Renal cortex interstitium (tissue), 11 donors: ENCODE results near the gene GLI1. TPM values are rescaled to one million over a fixed set of nuclear protein-coding genes. Genes with fewer than 3 reads are reported as not detected.
"Not testable (repeated sequence)": the region's sequence is repeated elsewhere in the genome, so short reads cannot be mapped to it uniquely, and the experiment has no call there.

Source experiments
- DNase-seq, 11 donors: peaks; one replicate each; pipeline ENCODE4 v3.0.0-alpha.2; 2013; ENCODE audit warnings: low read depth in 9 of 11, low spot score in 4 of 11; ENCODE audit errors: extremely low read depth in 1 of 11
- polyA plus RNA-seq, 3 donors: library from polyadenylated mRNA; unstranded; fragments of 120-200 nt; gene quantifications; one replicate each; pipeline ENCODE4 v1.2.1, GENCODE V29; 2013; ENCODE audit not compliant: insufficient read length in 3 of 3

Gene GLI1
- polyA plus RNA-seq, 3 donors, result 16.4 to 22.8 (median 20.3) TPM

DNA sequence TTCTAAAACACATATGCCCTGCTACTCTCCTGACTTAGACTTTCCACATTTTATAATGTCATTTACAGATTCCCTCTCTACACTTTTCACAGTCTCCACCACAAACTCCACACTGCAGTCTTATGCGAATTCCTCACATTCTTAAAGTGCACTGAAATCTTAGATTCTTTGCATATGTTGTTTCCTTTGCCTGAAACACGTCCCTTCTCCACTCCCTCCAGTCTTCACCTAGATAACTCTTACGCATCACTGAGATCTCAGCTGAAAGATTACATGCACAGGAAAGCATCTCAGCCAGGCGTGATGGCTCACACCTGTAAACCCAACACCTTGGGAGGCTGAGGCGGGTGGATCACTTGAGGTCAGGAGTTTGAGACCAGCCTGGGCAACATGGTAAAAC lies 23.9 kb downstream of the GLI1 start:
- no peak for DNase-seq

DNA sequence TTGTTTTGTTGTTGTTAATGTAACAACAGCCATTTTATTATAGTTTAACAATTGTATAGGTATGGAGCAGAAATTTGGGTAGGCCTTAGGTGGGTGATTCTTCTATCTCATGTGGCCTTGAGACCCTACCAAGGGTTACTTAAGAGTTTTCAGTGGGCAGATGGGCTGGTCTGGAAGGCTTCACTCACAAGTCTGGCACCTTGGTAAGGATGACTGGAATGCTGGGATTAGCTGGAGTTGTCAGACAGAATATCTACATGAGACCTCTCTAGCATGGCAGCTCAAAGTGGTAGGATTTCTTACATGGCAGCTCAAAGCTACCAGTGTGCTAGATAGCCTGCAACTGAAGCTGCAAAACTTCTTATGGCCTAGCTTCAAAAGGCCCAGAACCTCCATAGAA lies 26.1 kb downstream of the GLI1 start:
- no peak for DNase-seq

DNA sequence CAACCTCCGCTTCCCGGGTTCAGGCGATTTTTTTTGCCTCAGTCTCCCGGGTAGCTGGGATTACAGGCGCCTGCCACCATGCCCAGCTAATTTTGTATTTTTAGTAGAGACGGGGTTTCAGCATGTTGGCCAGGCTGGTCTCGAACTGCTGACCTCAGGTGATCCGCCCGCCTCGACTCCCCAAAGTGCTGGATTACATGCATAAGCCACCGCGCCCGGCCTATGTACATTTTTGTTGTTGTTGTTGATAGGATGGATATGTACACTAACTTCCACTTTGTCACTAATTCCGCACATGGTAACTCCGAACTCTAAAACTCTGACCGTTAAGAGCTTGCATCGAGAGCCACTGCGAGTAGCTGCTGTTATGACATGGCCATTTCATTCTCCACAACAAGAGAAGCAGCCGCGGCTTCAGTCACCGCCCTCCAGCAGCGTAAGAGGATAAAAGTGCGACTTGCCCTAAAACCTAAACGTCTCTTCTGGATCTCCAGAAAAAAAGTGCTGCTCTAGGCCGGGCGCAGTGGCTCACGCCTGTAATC lies 27.5 kb downstream of the GLI1 start:
- no peak for DNase-seq

DNA sequence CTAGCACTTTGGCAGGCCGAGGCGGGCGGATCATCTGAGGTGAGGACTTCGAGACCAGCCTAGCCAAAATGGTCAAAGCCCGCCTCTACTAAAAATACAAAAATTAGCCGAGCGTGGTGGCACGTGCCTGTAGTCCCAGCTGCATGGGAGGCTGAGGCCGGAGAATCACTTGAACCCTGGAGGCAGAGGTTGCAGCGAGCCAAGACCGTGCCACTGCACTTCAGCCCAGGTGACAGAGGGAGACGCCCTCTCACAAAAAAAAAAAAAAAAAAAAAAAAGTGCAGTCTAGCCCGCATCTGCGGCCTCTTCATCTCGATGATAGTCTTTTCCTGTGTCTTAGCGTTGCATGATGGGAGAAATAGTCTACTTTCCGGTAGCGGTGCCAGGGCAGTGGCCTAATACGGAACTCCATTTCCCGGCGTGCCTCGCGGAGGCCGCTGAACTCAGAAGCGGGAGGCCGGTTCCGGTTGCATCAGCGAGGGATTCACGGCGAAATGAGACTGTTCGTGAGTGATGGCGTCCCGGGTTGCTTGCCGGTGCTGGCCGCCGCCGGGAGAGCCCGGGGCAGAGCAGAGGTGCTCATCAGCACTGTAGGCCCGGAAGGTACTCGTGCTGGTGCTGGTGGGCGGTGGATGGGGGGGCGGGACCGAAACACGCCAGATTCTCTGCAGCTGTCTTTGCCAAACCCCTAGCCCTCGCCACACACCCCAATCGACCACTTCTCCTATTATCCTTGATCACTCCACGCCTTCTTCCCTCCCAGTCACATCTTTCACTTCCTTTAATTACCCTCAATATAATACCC lies 28.2 kb downstream of the GLI1 start, which contains the start of gene MARS1:
TSS of gene MARS1 (plus strand) at position 472 of the 805 bp plus-strand sequence. CDS start at position 495, 23 bp downstream.
- peak; percentile 80 to 97 (median 92) for DNase-seq

DNA sequence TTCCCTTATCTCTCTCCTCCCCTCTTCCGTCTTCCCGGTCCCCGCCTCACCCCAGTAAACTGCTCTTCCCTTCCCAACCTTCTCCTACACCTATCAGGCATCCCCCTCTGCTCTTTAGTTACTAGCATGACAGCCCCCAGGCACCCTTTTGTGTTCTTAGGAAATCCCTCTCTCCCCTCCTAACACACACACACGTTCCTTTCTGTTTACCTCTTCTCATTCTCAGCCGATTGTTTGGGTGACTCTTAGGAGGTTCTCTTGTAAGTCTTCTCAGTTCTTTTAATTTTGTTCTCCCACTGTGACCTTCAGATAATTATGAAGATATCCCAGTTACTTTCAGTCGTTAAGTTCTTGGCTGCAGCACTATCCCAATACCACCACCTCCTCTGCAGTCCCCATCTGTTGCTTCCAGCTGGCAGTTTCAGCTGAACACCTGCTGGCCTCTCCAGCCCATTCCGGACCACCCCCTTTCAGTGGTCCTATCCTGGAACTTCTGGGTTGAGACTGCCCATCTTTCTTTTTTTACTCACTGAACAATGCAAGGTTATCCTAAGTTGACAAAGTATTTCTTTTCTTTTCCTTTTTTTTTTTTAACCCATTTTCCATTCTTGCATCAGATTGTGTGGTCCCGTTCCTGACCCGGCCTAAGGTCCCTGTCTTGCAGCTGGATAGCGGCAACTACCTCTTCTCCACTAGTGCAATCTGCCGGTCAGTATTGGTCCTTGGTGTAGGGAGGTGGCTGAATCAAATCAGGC lies 29.0 kb downstream of the GLI1 start:
- no peak for DNase-seq

DNA sequence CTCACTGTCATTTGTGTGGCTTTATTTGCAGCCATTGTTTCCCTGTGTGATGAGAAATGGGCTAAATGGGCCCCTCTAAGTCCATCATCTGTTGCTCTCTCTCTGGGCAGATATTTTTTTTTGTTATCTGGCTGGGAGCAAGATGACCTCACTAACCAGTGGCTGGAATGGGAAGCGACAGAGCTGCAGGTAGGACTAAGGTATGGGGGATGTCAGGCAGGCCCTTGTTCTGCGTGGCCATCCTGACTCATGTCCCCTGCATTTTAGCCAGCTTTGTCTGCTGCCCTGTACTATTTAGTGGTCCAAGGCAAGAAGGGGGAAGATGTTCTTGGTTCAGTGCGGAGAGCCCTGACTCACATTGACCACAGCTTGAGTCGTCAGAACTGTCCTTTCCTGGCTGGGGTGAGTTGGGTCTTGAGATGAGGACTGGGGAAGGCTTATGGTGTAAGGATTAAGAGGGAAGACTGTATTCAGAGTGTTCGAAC lies 29.6 kb downstream of the GLI1 start:
- no peak for DNase-seq

DNA sequence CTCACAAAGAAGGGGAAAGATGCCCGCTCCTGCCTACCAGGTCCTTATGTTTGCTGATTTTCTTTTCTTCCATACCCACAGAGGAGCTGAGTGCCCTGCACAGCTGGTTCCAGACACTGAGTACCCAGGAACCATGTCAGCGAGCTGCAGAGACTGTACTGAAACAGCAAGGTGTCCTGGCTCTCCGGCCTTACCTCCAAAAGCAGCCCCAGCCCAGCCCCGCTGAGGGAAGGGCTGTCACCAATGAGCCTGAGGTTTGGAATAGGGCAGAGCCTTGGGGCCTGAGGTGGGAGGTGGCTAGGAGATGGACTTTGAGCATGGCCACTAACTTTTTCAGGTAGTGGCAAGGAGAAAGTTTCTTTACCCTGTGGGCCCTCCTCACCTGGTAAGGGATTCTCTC lies 30.5 kb downstream of the GLI1 start:
- DNase-seq, result no peak

DNA sequence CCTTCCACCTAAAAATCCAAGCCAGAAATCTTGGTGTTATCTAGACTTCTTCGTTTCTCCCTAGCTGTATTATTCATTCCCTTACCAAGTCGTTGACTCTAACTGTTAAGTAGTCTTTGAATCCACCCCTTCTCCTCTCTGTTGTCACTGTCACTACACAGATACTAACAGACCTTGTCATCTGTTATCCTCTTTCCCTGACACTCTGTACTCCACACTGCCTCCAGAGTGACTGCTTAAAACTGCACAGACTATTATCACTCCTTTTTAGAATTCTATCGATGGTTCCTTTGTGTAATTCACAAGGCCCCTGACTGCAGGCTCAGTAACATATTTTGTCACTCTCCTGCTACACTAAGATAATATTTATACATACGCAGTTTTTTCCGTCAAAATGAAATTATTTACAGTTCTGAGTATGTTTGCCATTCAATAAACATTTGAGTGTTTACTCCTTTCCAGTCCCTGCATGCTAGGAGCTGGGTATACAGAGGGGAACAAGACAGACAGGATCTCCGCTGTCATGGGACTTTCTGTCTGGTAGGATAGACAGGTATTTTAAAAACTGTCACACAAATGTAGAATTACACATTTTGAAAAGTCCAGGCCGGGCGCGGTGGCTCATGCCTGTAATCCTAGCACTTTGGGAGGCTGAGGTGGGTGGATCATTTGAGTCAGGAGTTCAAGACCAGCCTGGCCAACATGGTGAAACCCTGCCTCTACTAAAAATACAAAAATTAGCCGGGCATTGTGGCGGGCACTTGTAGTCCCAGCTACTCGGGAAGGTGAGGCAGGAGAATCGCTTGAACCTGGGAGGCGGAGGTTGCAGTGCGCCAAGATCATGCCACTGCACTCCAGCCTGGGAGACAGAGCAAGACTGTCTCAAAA lies 32.1 kb downstream of the GLI1 start:
- no peak for DNase-seq

DNA sequence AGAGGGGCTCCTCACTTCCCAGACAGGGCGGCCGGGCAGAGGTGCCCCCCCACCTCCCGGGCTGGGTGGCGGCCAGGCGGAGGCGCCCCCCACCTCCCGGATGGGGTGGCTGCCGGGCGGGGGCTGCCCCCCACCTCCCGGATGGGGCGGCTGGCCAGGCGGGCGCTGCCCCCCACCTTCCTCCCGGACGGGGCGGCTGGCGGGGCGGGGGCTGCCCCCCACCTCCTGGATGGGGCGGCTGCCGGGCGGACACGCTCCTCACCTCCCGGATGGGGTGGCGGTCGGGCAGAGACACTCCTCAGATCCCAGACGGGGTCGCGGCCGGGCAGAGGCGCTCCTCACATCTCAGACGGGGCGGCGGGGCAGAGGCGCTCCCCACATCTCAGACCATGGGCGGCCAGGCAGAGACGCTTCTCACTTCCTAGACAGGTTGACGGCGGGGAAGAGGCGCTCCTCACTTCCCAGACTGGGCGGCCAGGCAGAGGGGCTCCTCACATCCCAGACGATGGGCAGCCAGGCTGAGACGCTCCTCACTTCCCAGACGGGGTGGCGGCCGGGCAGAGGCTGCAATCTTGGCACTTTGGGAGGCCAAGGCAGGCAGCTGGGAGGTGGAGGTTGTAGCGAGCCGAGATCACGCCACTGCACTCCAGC lies 35.6 kb downstream of the GLI1 start:
- not testable (repeated sequence) for DNase-seq

DNA sequence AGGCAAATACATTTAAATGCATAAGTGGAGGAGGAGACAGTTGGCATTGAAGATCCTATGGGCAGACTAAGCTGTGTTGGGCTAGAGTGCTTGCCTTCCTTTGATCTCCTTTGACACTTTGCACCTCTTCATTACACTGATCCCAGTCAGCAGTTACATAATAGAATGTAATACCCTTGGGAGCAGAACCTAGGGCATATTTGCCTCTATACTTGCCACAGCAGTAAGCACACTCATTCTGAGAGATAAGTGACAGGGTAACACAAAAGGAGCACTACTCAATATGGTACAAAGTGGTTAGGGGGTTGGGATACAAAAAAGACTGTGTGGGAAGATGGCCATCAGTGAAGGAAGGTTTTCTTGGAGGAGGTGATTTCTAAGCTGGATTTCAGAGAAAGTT lies 37.2 kb downstream of the GLI1 start:
- DNase-seq, result no peak

DNA sequence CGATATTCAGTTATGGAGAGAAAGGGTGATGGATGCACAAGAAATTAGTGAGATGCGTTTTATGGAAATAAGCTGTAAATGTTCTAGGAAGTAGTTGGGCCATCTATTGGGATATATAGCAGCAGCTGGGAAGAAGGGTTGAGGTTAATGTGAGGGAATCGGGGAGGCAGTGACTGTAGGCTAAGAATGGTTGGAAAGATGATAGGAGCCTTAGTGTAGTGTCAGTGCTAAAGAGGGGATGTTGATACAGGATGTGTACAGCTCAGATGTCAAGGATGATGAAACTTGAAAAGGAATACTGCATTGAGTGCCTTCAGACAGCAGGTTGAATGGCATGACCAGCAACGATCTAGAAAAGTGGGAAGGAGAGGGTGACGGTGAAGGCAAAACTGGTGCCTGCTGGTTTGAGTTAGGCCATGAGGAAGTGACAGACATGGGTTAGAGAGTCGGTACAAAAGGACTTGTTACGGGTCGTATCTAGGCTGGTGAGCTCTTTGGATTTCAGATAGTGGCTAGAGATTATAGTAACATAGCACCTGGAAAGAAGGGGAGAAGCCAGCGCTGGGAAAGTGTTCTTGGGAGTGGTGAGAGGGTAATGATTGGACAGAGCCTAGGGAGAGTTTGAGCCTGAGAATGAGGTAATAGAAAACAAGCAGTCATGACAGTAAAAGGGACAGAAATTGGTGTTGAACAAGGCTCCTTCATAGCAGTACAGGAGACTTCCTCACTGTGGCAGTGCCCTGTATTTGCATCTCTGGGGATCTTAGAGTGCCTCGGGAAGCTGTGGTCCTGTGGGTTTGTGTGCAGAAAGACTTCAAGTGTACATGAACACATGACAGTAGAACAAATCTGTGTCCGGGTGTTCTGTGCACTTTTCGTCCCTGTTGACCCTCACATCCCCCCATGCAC lies 37.9 kb downstream of the GLI1 start:
- no peak for DNase-seq

DNA sequence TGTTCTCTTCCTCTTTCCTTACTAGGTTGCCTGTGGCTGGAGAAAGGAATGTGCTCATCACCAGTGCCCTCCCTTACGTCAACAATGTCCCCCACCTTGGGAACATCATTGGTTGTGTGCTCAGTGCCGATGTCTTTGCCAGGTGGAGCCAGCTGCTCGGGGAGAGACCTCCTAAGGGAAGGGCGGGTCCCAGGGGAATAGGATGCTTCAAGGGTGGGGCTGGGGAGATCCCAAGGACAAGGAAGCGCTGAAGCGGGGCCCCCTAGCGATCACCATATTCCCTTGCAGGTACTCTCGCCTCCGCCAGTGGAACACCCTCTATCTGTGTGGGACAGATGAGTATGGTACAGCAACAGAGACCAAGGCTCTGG lies 38.5 kb downstream of the GLI1 start:
- DNase-seq, result no peak

DNA sequence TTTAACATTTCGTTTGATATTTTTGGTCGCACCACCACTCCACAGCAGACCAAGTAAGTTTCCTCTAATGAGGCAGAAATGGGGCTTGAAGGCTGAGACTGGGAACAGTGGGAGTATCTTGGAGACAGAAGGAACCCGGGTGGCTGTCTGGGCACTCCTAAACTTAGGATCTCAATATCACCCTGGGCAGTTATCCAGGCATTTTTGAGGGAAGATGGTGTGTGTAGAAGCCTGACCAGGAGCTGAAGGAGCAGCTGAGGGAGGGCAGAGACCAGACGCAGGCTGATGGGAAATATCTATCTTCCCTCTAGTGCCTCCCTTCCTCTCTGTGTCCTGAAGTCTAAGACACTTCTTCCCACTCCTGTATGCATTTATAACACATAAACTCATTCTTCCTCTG lies 39.0 kb downstream of the GLI1 start:
- no peak for DNase-seq

DNA sequence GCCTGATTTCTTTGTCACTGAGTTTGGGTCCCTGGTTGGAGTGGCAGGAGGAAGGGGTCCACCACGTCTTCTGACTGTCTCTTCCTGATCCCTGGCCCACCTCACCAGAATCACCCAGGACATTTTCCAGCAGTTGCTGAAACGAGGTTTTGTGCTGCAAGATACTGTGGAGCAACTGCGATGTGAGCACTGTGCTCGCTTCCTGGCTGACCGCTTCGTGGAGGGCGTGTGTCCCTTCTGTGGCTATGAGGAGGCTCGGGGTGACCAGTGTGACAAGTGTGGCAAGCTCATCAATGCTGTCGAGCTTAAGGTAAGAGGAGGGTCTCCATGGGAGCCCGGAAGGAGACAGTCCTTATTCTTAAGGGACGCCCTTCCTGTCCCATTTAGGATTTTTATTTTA lies 40.6 kb downstream of the GLI1 start:
- no peak for DNase-seq

DNA sequence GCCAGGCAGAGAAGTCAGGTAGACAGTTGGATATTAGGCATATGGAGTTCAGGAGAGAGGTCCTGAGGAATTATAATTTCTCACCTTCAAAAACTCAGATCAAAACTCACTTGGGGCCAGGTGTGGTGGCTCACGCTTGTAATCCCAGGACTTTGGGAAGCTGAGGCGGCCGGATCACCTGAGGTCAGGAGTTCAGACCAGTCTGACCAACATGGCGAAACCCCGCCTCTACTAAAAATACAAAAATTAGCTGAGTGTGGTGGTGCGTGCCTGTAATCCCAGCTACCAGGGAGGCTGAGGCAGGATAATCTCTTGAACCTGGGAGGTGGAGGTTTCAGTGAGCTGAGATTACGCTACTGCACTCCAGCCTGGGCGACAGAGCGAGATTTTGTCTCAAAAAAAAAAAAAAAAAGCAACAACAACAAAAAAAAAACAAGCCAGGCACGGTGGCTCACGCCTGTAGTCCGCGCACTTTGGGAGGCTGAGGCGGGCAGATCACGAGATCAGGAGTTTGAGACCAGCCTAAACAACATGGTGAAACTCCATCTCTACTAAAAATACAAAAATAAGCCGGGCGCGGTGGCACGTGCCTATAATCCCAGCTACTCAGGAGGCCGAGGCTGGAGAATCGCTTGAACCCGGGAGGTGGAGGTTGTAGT lies 42.9 kb downstream of the GLI1 start:
- not testable (repeated sequence) for DNase-seq

DNA sequence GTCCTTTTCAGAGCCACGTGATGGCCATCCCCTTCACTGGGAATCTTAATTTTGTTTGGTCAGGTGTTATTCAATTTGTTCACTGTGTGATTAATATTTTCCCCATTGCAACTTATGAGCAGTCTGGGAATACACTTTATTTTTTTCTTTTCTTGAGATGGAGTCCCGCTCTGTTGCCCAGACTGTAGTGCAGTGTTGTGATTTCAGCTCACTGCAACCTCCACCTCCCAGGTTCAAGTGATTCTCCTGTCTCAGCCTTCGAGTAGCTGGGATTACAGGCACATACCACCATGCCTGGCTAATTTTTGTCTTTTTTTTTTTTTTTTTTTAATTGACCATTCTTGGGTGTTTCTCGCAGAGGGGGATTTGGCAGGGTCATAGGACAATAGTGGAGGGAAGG lies 47.0 kb downstream of the GLI1 start:
- not testable (repeated sequence) for DNase-seq

DNA sequence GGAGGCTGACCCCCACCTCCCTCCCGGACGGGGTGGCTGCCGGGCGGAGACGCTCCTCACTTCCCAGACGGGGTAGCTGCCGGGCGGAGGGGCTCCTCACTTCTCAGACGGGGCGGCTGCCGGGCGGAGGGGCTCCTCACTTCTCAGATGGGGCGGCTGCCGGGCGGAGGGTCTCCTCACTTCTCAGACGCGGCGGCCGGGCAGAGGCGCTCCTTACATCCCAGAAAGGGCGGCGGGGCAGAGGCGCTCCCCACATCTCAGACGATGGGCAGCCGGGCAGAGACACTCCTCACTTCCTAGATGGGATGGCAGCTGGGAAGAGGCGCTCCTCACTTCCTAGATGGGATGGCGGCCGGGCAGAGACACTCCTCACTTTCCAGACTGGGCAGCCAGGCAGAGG lies 48.2 kb downstream of the GLI1 start:
- not testable (repeated sequence) for DNase-seq
